Astrocyte of the spinal cord (primary cell): ENCODE measurements around the gene NKAIN1.

Experiments
- DNase-seq: peaks from one replicate; pipeline ENCODE4 v3.0.0; 2011; ENCODE audit warnings: low read depth, low spot score
- H3K4me3 ChIP-seq: 2 replicates; pipeline ENCODE4 v1.5.1; 2011; ENCODE audit warnings: low read depth, mild to moderate bottlenecking, low read length, moderate library complexity
- in situ Hi-C: cut with HindIII; loops from 2 replicates; pipeline ENCODE4 v1.10.0; 2017; ENCODE audit warnings: low sequenced_read_pairs
- TF ChIP-seq, protein P1 (sequence below): IDR thresholded peaks from 2 replicates; pipeline ENCODE4 v1.5.1; 2012; ENCODE audit warnings: low read depth, mild to moderate bottlenecking, low read length, inconsistent platforms

The NKAIN1 gene

GRCh38 chr1:31227891-31228568, 11.7 kb downstream of the NKAIN1 start:
- H3K4me3 ChIP-seq: no peak overlapping the region
- no peak for DNase-seq
- in situ Hi-C loops: no loop called here
- TF ChIP-seq, protein P1, sequence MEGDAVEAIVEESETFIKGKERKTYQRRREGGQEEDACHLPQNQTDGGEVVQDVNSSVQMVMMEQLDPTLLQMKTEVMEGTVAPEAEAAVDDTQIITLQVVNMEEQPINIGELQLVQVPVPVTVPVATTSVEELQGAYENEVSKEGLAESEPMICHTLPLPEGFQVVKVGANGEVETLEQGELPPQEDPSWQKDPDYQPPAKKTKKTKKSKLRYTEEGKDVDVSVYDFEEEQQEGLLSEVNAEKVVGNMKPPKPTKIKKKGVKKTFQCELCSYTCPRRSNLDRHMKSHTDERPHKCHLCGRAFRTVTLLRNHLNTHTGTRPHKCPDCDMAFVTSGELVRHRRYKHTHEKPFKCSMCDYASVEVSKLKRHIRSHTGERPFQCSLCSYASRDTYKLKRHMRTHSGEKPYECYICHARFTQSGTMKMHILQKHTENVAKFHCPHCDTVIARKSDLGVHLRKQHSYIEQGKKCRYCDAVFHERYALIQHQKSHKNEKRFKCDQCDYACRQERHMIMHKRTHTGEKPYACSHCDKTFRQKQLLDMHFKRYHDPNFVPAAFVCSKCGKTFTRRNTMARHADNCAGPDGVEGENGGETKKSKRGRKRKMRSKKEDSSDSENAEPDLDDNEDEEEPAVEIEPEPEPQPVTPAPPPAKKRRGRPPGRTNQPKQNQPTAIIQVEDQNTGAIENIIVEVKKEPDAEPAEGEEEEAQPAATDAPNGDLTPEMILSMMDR: no peak

- no peak for DNase-seq
- TF ChIP-seq, protein P1: no peak
- in situ Hi-C loops: no loop called here
- no peak overlapping the region for H3K4me3 ChIP-seq
These were observed 15.6 kb downstream of the NKAIN1 start for GRCh38 chr1:31224068-31224467.

DNA sequence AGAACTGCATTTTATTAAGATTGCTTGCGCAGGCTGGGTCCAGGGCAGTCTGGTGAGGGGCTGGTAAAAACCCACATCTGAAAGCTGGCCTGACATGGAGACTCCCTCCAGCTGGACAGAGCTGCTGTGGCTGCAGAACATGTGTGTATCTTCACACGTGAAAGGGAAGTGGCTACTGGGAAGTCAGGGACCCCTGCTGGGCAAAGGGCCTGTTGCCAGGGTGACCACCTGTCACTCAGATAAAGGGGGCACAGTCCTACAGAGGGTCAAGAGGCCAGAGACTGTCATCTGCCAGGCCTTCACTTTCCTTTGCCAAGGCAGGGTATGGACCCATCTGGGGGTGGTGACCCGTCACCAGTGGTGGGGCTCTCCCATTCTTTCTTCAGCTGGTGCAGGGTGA, 17.5 kb downstream of the NKAIN1 start:
- in situ Hi-C loops: no loop called here
- TF ChIP-seq, protein P1: no peak
- no peak for DNase-seq
- H3K4me3 ChIP-seq: no peak overlapping the region

DNA sequence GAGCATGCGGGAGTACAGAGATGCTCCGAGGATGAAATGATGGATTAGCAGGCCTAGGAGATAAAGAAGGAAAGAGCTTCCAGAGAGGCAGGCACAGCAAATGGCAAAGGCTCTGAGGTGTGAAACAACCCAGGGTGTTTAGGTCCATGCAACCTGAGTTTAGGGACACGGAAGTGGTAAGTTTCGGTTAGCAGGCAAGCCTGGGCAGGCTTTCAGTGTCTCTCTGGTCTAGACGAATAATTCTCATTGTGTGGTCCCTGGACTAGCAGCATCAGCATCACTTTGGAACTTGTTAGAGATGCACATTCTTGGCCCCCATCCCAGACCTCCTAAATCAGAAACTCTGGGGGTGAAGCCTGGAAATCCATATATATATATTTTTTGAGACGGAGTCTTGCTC, 18.6 kb downstream of the NKAIN1 start:
- no peak overlapping the region for H3K4me3 ChIP-seq
- in situ Hi-C loops: no loop called here
- TF ChIP-seq, protein P1: no peak
- DNase-seq: no peak

DNA sequence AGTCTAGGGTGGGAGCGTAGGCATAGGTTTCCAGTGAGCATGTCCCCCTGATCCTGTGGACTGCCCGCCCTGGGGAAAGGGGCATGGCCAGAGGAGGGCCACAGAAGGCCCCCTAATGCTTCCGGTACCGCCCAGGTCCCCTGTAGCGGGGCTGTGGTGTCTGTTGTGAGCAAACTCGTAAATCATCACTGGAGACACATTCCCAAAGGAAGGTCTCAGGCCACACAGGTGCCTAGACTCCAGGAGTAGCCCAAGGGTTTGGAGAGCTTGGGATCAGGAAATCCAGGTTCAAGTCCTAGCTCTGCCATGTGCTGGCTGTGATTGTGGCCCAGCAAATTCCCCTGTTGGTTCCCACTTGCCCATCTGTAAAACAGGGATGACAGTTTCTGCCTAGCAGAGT, 20.2 kb downstream of the NKAIN1 start:
- DNase-seq: no peak
- TF ChIP-seq, protein P1: no peak
- in situ Hi-C loops: no loop called here
- no peak overlapping the region for H3K4me3 ChIP-seq

- no peak for DNase-seq
- no peak overlapping the region for H3K4me3 ChIP-seq
- in situ Hi-C loops: no loop called here
- TF ChIP-seq, protein P1: no peak
These were observed 21.0 kb downstream of the NKAIN1 start for GRCh38 chr1:31218705-31219104.

DNA sequence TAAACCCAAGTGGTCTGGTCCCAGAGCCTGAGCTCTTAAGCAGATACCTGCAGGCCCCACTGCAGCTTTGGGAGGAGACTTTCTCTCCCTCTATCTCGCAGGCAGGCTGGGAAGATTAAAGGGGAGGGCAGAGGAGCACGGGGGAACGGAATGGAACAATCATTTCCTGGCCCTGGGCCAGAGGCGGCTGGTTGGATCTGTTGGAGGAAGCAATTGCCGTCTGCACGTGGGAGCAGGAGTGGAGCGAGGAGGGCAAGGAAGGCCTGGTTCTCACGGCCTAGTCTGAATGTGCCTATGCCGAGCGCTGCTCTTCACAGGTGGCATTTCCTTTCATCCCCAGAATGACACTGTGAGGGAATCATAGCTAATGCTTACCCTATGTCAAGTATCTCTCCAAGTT, 23.7 kb downstream of the NKAIN1 start:
- in situ Hi-C loops: no loop called here
- H3K4me3 ChIP-seq: no peak overlapping the region
- TF ChIP-seq, protein P1: no peak
- no peak for DNase-seq
